ENCODE data around the gene SH2B2. TPM values are rescaled to one million over a fixed set of nuclear protein-coding genes. Genes with fewer than 3 reads are reported as not detected.
"Not testable (repeated sequence)": the region's sequence is repeated elsewhere in the genome, so short reads cannot be mapped to it uniquely, and the experiment has no call there.

SH2B2 gene
- total RNA-seq, 2 donors from 2014 or later: 2.4 to 4.9 TPM

DNA sequence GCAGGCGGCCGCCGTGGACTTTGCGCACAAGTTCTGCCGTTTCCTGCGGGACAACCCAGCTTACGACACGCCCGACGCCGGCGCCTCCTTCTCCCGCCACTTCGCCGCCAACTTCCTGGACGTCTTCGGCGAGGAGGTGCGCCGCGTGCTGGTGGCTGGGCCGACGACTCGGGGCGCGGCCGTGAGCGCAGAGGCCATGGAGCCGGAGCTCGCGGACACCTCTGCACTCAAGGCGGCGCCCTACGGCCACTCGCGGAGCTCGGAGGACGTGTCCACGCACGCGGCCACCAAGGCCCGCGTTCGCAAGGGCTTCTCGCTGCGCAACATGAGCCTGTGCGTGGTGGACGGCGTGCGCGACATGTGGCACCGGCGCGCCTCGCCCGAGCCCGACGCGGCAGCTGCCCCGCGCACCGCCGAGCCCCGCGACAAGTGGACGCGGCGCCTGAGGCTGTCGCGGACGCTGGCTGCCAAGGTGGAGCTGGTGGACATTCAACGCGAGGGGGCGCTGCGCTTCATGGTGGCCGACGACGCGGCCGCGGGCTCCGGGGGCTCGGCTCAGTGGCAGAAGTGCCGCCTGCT is 14.1 kb downstream of the SH2B2 start:
- Mint-ChIP-seq H3K36me3 (no peaks in the 10 kb centered on the region), H3K27ac (no peak overlapping the region), H3K4me3 (no peak overlapping the region), H3K27me3 (no peaks in the 10 kb centered on the region), H3K4me1 (ENCODE audit: low read depth in 2 of 2) (peaks cover 0 to 4% of the 10 kb centered on the region in 2 donors), H3K9me3 (no peaks in the 10 kb centered on the region)
- ATAC-seq (no peak), DNase-seq (ENCODE audit: low spot score) (no peak)

DNA sequence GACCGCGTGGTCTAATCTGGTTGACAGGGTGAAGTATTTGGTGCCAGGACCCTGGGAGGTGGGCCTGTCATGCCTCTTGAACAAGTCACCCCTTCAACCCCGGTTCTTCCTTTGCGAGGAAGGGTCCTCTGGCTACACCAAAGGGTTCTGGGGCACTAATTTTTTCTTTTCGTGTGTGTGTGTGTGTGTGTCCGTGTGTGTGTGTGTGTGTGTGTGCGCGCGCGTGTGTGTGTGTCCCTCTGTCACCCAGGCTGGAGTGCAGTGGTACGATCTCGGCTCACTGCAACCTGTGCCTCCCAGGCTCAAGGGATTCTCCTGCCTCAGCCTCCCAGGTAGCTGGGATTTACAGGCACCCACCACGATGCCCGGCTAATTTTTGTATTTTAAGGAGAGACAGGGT is 14.7 kb downstream of the SH2B2 start:
- not testable (repeated sequence) for H3K36me3 Mint-ChIP-seq; H3K27ac Mint-ChIP-seq; H3K9me3 Mint-ChIP-seq; DNase-seq (ENCODE audit: low spot score); H3K4me3 Mint-ChIP-seq; ATAC-seq; H3K27me3 Mint-ChIP-seq; H3K4me1 Mint-ChIP-seq (ENCODE audit: low read depth in 2 of 2)

- H3K4me1 Mint-ChIP-seq (ENCODE audit: low read depth in 2 of 2): peaks cover 0 to 4% of the 10 kb centered on the region in 2 donors
- no peak overlapping the region for H3K4me3 Mint-ChIP-seq
- ATAC-seq: no peak
- no peak overlapping the region for H3K27ac Mint-ChIP-seq
- H3K36me3 Mint-ChIP-seq: no peaks in the 10 kb centered on the region
- H3K27me3 Mint-ChIP-seq: no peaks in the 10 kb centered on the region
- DNase-seq (ENCODE audit: low spot score): no peak
- no peaks in the 10 kb centered on the region for H3K9me3 Mint-ChIP-seq
Measured at GRCh38 chr7:102302025-102302424, 15.4 kb downstream of the SH2B2 start.

- ATAC-seq: no peak
- Mint-ChIP-seq H3K27ac (no peak overlapping the region), H3K4me1 (ENCODE audit: low read depth in 2 of 2) (peaks cover 0 to 4% of the 10 kb centered on the region in 2 donors)
Measured at GRCh38 chr7:102303669-102304422, 17.2 kb downstream of the SH2B2 start.

DNA sequence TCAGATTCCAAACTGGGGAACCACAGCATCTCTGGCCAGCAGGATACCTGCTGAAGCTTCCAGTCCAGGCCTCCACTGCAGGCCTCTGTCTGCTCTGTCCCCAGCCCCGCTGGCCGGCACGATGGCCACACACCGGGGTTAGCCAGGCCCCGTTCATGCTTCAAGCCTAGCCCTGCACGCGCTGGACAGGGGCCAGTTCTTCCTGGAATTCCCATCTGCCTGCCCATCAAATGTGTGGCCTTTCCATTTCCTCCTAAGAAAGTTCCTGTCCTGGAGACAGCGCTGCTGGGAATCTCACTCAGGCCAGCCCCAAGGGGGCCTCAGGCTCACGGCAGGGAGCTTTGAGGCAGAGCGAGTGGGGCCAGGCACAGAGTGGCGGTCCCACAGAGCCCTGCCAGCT is 18.0 kb downstream of the SH2B2 start:
- Mint-ChIP-seq H3K27ac (no peak overlapping the region), H3K9me3 (no peaks in the 10 kb centered on the region), H3K4me3 (no peak overlapping the region), H3K4me1 (ENCODE audit: low read depth in 2 of 2) (peaks cover 0 to 4% of the 10 kb centered on the region in 2 donors), H3K27me3 (no peaks in the 10 kb centered on the region), H3K36me3 (no peaks in the 10 kb centered on the region)
- ATAC-seq: no peak
- DNase-seq (ENCODE audit: low spot score): no peak

More at GRCh38 chr7:102303669-102304422, 17.2 kb downstream of the SH2B2 start:
- H3K9me3 Mint-ChIP-seq: no peaks in the 10 kb centered on the region
- H3K4me3 Mint-ChIP-seq: no peak overlapping the region
- no peaks in the 10 kb centered on the region for H3K27me3 Mint-ChIP-seq
- DNase-seq (ENCODE audit: low spot score): no peak
- H3K36me3 Mint-ChIP-seq: no peaks in the 10 kb centered on the region

GRCh38 chr7:102305414-102306268 is 19.0 kb downstream of the SH2B2 start:
- DNase-seq (ENCODE audit: low spot score) (no peak), ATAC-seq (no peak)
- Mint-ChIP-seq H3K4me1 (ENCODE audit: low read depth in 2 of 2) (peaks cover 0 to 4% of the 10 kb centered on the region in 2 donors), H3K36me3 (no peaks in the 10 kb centered on the region), H3K27ac (peak overlapping the region; percentile 33 to 60), H3K9me3 (no peaks in the 10 kb centered on the region), H3K4me3 (peak overlapping the region; percentile 62), H3K27me3 (no peaks in the 10 kb centered on the region)

GRCh38 chr7:102306916-102307677 is 20.4 kb downstream of the SH2B2 start:
- H3K27ac Mint-ChIP-seq: peak overlapping the region; percentile 50 to 60
- no peak for DNase-seq (ENCODE audit: low spot score)
- no peaks in the 10 kb centered on the region for H3K27me3 Mint-ChIP-seq
- peak overlapping the region; percentile 66 for H3K4me3 Mint-ChIP-seq
- no peaks in the 10 kb centered on the region for H3K9me3 Mint-ChIP-seq
- H3K36me3 Mint-ChIP-seq: no peaks in the 10 kb centered on the region
- H3K4me1 Mint-ChIP-seq (ENCODE audit: low read depth in 2 of 2): peaks cover 0 to 4% of the 10 kb centered on the region in 2 donors
- ATAC-seq: peak; percentile 78 to 82

DNA sequence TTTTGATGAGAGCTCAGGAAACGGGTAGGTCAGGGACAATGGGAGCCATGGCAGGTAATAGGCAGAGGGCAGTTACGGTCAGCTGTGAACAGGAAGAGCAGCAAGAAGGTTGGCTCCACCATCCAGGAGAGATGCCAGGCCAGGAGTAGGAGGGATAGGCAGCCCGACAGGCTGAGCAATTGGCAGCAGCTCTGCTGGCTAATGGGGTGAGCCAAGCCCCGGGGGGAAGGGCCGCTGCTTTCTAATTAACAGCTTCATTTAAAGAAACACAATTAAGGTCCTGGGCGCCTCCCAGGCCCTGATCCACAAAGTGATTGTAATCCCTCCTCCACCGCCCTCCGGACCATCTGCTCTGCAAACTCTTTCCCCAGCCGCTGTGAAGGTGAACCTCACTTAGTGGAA is 23.7 kb downstream of the SH2B2 start:
- no peak overlapping the region for H3K4me3 Mint-ChIP-seq
- H3K4me1 Mint-ChIP-seq (ENCODE audit: low read depth in 2 of 2): peaks cover 0 to 3% of the 10 kb centered on the region in 2 donors
- ATAC-seq (no peak), DNase-seq (ENCODE audit: low spot score) (no peak)
- no peaks in the 10 kb centered on the region for H3K9me3 Mint-ChIP-seq
- no peaks in the 10 kb centered on the region for H3K27me3 Mint-ChIP-seq
- no peaks in the 10 kb centered on the region for H3K36me3 Mint-ChIP-seq
- no peak overlapping the region for H3K27ac Mint-ChIP-seq

- DNase-seq (ENCODE audit: low spot score) (no peak), ATAC-seq (no peak)
- Mint-ChIP-seq H3K9me3 (no peaks in the 10 kb centered on the region), H3K27me3 (no peaks in the 10 kb centered on the region), H3K4me1 (ENCODE audit: low read depth in 2 of 2) (no peaks in the 10 kb centered on the region), H3K36me3 (no peaks in the 10 kb centered on the region), H3K27ac (no peak overlapping the region), H3K4me3 (no peak overlapping the region)
Measured at GRCh38 chr7:102312317-102312716, 25.6 kb downstream of the SH2B2 start.

GRCh38 chr7:102313997-102314780 is 27.5 kb downstream of the SH2B2 start:
- ATAC-seq: peak in 1 of 2 donors; percentile 52
- no peaks in the 10 kb centered on the region for H3K9me3 Mint-ChIP-seq
- no peaks in the 10 kb centered on the region for H3K27me3 Mint-ChIP-seq
- no peak overlapping the region for H3K4me3 Mint-ChIP-seq
- no peaks in the 10 kb centered on the region for H3K4me1 Mint-ChIP-seq (ENCODE audit: low read depth in 2 of 2)
- DNase-seq (ENCODE audit: low spot score): peak; percentile 44
- no peaks in the 10 kb centered on the region for H3K36me3 Mint-ChIP-seq
- H3K27ac Mint-ChIP-seq: no peak overlapping the region

DNA sequence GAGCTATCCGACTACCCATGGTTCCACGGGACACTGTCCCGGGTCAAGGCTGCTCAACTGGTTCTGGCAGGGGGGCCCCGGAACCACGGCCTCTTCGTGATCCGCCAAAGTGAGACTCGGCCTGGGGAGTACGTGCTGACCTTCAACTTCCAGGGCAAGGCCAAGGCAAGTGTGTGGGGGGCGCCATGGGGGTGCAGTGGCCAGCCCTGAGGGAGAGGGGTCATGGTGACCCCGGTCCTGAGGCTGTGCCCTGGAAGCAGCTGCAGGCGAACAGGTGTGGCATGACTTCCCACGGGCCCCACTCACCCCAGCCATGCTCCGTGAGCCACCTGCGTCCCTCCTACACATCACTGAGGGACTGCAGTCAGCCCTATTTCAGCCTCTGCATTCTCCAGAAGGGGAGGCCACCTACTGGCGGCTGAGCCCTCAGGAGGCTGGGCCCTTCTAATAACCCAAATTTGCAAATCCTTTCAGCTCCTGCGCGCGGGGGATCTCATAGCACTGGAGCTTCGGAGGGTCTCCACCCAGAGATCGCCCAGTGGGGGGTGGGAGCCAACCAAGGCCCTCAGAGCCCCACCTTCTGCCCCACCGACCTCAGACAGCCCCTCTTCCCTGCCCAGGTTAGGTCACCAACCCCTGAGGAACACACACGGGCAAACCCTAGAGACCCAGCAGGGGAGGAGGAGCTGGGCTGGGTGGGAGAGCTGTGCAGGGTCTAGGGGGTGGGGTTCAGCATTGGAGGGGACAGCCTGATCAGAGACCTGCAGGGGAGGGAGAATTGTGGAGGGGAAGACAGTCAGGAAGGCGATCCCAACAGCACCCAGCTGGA is 30.8 kb downstream of the SH2B2 start:
- Mint-ChIP-seq H3K4me3 (no peak overlapping the region), H3K4me1 (ENCODE audit: low read depth in 2 of 2) (no peaks in the 10 kb centered on the region), H3K9me3 (no peaks in the 10 kb centered on the region), H3K27ac (no peak overlapping the region), H3K27me3 (peaks cover 0 to 2% of the 10 kb centered on the region in 2 donors), H3K36me3 (no peaks in the 10 kb centered on the region)
- DNase-seq (ENCODE audit: low spot score) (no peak), ATAC-seq (peak in 1 of 2 donors; percentile 3)

GRCh38 chr7:102318482-102318971 is 31.9 kb downstream of the SH2B2 start:
- H3K27me3 Mint-ChIP-seq: peaks cover 0 to 5% of the 10 kb centered on the region in 2 donors
- no peak overlapping the region for H3K4me3 Mint-ChIP-seq
- no peaks in the 10 kb centered on the region for H3K9me3 Mint-ChIP-seq
- no peaks in the 10 kb centered on the region for H3K36me3 Mint-ChIP-seq
- no peak for DNase-seq (ENCODE audit: low spot score)
- no peak for ATAC-seq
- H3K4me1 Mint-ChIP-seq (ENCODE audit: low read depth in 2 of 2): no peaks in the 10 kb centered on the region
- H3K27ac Mint-ChIP-seq: no peak overlapping the region

Measured in natural killer cell treated with Interleukin-12 subunit alpha and Interleukin-12 subunit beta and Interleukin-15 and Interleukin-18, amount 100 ng/mL, for 72 hours (primary cell).